Mammary epithelial cell (primary cell): ENCODE data around the gene ACBD4.

Experiments
- CTCF ChIP-seq, 2 donors: IDR thresholded peaks in 1 of 2; conservative IDR thresholded peaks in 1 of 2; 2 replicates each; pipeline ENCODE4 v1.5.1; 2011 to 2012; ENCODE audit warnings: inconsistent platforms in 2 of 2, low read length in 2 of 2, mild to moderate bottlenecking in 2 of 2, control low read depth in 1 of 2, low read depth in 1 of 2; ENCODE audit not compliant: insufficient read depth in 1 of 2; ENCODE audit errors: extremely low read depth in 1 of 2
- EZH2 ChIP-seq: IDR thresholded peaks from 2 replicates; pipeline ENCODE4 v1.6.1; 2012; ENCODE audit warnings: low read length, inconsistent platforms, borderline replicate concordance

GRCh38 chr17:45137561-45138305 is 2.2 kb downstream of the ACBD4 start:
- TF ChIP-seq CTCF (conservative IDR thresholded peaks at IDR 0.05 in 1 of 2, IDR thresholded peaks at IDR 0.05 in 1 of 2; ENCODE audit: extremely low read depth in 1 of 2, insufficient read depth in 1 of 2, low read depth in 1 of 2, low read length in 2 of 2) (no peak), EZH2 (no peak)
